WTC11 (cell line): ENCODE data around the gene ATP5MC2. TPM values are rescaled to one million over a fixed set of nuclear protein-coding genes. Genes with fewer than 3 reads are reported as not detected.

Experiments used
- ATAC-seq: fragments of 200-7000 bp; cut with Tn5 transposase; 2 replicates; pipeline ENCODE4 v1.10.0; 2021; ENCODE audit warnings: mild to moderate bottlenecking, moderate library complexity
- CTCF ChIA-PET: fragments of 300-600 bp; sonication (Branson Sonifier 250); formaldehyde crosslinking; loops from one replicate; lab custom pipeline; 2021; ENCODE audit warnings: antibody characterized with exemption; lab: Charles Lee
- POLR2A ChIA-PET: fragments of 350-600 bp; sonication (Branson Sonifier 250); formaldehyde crosslinking; loops from one replicate; lab custom pipeline; 2021; ENCODE audit warnings: antibody characterized with exemption; lab: Charles Lee
- DNase-seq: peaks from one replicate; pipeline ENCODE4 v3.0.0; 2021; ENCODE audit warnings: low spot score
- H3K27ac Mint-ChIP-seq: 2 replicates; pipeline ENCODE4 v1.8.0; 2021; ENCODE audit warnings: mixed read lengths
- H3K27me3 Mint-ChIP-seq: 2 replicates; pipeline ENCODE4 v1.8.0; 2021; ENCODE audit warnings: low read depth, mild to moderate bottlenecking, moderate library complexity, mixed read lengths
- H3K36me3 Mint-ChIP-seq: 2 replicates; pipeline ENCODE4 v1.8.0; 2021; ENCODE audit warnings: mixed read lengths
- H3K4me1 Mint-ChIP-seq: 2 replicates; pipeline ENCODE4 v1.8.0; 2022; ENCODE audit warnings: mixed read lengths
- H3K4me3 Mint-ChIP-seq: 2 replicates; pipeline ENCODE4 v1.8.0; 2021; ENCODE audit warnings: mild to moderate bottlenecking, moderate library complexity, mixed read lengths
- H3K9me3 Mint-ChIP-seq: 2 replicates; pipeline ENCODE4 v1.8.0; 2021; ENCODE audit warnings: mixed read lengths
- CBFB ChIP-seq: sonication (generic); formaldehyde crosslinking; IDR thresholded peaks from 2 replicates; pipeline ENCODE4 v1.8.1; 2022; ENCODE audit warnings: mild to moderate bottlenecking, low read depth, missing genetic modification reagents
- FOXP1 ChIP-seq: sonication (generic); formaldehyde crosslinking; IDR thresholded peaks from 2 replicates; pipeline ENCODE4 v1.8.0; 2022; ENCODE audit warnings: missing genetic modification reagents, mild to moderate bottlenecking, moderate library complexity, borderline replicate concordance
- GTF2I ChIP-seq: fragments of 250-450 bp; sonication (Bioruptor Pico); conservative IDR thresholded peaks from 2 replicates; pipeline ENCODE4 v1.4.0; 2021; ENCODE audit warnings: mild to moderate bottlenecking
- JUN ChIP-seq: sonication (generic); formaldehyde crosslinking; IDR thresholded peaks from 2 replicates; pipeline ENCODE4 v1.8.0; 2023; ENCODE audit warnings: mild to moderate bottlenecking, missing genetic modification reagents
- KAT7 ChIP-seq: sonication (generic); formaldehyde crosslinking; IDR thresholded peaks from 2 replicates; pipeline ENCODE4 v1.8.1; 2023; ENCODE audit warnings: missing genetic modification reagents, mild to moderate bottlenecking, borderline replicate concordance
- NFYB ChIP-seq: sonication (generic); formaldehyde crosslinking; conservative IDR thresholded peaks from 2 replicates; pipeline ENCODE4 v1.8.0; 2022; ENCODE audit warnings: low read depth, missing genetic modification reagents
- NR3C1 ChIP-seq: sonication (generic); formaldehyde crosslinking; conservative IDR thresholded peaks from 2 replicates; pipeline ENCODE4 v1.8.1; 2023; ENCODE audit warnings: low read depth, mild to moderate bottlenecking, missing genetic modification reagents
- PRDM15 ChIP-seq: sonication (generic); formaldehyde crosslinking; IDR thresholded peaks from 2 replicates; pipeline ENCODE4 v1.8.0; 2022; ENCODE audit warnings: missing genetic modification reagents
- PRRX2 ChIP-seq: fragments of 250-450 bp; sonication (Bioruptor Pico); IDR thresholded peaks from 2 replicates; pipeline ENCODE4 v1.8.0; 2021; ENCODE audit warnings: mild to moderate bottlenecking
- RORB ChIP-seq: fragments of 250-450 bp; sonication (Bioruptor Pico); IDR thresholded peaks from 2 replicates; pipeline ENCODE4 v1.9.0; 2021; ENCODE audit warnings: mild to moderate bottlenecking
- SMAD3 ChIP-seq: sonication (generic); formaldehyde crosslinking; IDR thresholded peaks from 2 replicates; pipeline ENCODE4 v1.8.0; 2022; ENCODE audit warnings: missing genetic modification reagents, mild to moderate bottlenecking, borderline replicate concordance
- TCF7 ChIP-seq: sonication (generic); formaldehyde crosslinking; IDR thresholded peaks from 2 replicates; pipeline ENCODE4 v1.8.0; 2022; ENCODE audit warnings: mild to moderate bottlenecking, low read depth, missing genetic modification reagents, moderate library complexity
- USF2 ChIP-seq: sonication (generic); formaldehyde crosslinking; IDR thresholded peaks from 2 replicates; pipeline ENCODE4 v1.8.1; 2023; ENCODE audit warnings: mild to moderate bottlenecking, missing genetic modification reagents, moderate library complexity
- ZNF423 ChIP-seq: fragments of 250-450 bp; sonication (Bioruptor Pico); IDR thresholded peaks from 2 replicates; pipeline ENCODE4 v2.1.2; 2022; ENCODE audit warnings: mild to moderate bottlenecking, moderate library complexity
- ZNF532 ChIP-seq: fragments of 250-450 bp; sonication (Bioruptor Pico); IDR thresholded peaks from 2 replicates; pipeline ENCODE4 v1.9.0; 2021; ENCODE audit warnings: mild to moderate bottlenecking, borderline replicate concordance
- total RNA-seq: library from RNA; stranded (reverse); gene quantifications from 3 replicates; pipeline ENCODE4 v1.2.3, GENCODE V29; 2021
- TF ChIP-seq, protein P1 (sequence below): sonication (generic); formaldehyde crosslinking; IDR thresholded peaks from 2 replicates; pipeline ENCODE4 v1.8.0; 2022; ENCODE audit warnings: mild to moderate bottlenecking, missing genetic modification reagents
- TF ChIP-seq, protein P2 (sequence below): fragments of 200-600 bp; IDR thresholded peaks from 2 replicates; pipeline ENCODE4 v1.8.0; 2022; ENCODE audit warnings: antibody characterized with exemption

Gene ATP5MC2
- total RNA-seq, 1 experiment from 2014 or later: 411 TPM

- ChIA-PET POLR2A (no interaction called here), CTCF (interaction anchor here (0.8 to 8.4 kb wide), 5 partner anchors 20 to 188 kb away, joined by 3 to 232 read pairs (median 7); partner anchors contain the start of gene ATP5MC2)
- peaks cover 4% of the 10 kb centered on the region; the same call in 1 of the 2 replicates for H3K9me3 Mint-ChIP-seq
- H3K4me1 Mint-ChIP-seq: peaks cover 35% of the 10 kb centered on the region
- peak overlapping the region; percentile 100 for H3K27ac Mint-ChIP-seq
- peak; percentile 74 for DNase-seq
- ATAC-seq: peak; percentile 94
- H3K4me3 Mint-ChIP-seq: peak overlapping the region; percentile 78
- no peaks in the 10 kb centered on the region for H3K36me3 Mint-ChIP-seq
- TF ChIP-seq TCF7 (CRISPR knock-in tag): no peak
- no peak for TF ChIP-seq ZNF532 (CRISPR knock-in tag)
- 0 out of 2 replicates have a peak, but pooled peaks have one; percentile 9 for TF ChIP-seq PRDM15
- no peak for TF ChIP-seq GTF2I (CRISPR knock-in tag)
- peak; percentile 27; the same call in 1 of the 2 replicates for TF ChIP-seq NFYB (CRISPR knock-in tag)
- TF ChIP-seq, protein P1, sequence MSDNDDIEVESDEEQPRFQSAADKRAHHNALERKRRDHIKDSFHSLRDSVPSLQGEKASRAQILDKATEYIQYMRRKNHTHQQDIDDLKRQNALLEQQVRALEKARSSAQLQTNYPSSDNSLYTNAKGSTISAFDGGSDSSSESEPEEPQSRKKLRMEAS (CRISPR knock-in tag): 0 out of 2 replicates have a peak, but pooled peaks have one; percentile 22
- TF ChIP-seq, protein P2, sequence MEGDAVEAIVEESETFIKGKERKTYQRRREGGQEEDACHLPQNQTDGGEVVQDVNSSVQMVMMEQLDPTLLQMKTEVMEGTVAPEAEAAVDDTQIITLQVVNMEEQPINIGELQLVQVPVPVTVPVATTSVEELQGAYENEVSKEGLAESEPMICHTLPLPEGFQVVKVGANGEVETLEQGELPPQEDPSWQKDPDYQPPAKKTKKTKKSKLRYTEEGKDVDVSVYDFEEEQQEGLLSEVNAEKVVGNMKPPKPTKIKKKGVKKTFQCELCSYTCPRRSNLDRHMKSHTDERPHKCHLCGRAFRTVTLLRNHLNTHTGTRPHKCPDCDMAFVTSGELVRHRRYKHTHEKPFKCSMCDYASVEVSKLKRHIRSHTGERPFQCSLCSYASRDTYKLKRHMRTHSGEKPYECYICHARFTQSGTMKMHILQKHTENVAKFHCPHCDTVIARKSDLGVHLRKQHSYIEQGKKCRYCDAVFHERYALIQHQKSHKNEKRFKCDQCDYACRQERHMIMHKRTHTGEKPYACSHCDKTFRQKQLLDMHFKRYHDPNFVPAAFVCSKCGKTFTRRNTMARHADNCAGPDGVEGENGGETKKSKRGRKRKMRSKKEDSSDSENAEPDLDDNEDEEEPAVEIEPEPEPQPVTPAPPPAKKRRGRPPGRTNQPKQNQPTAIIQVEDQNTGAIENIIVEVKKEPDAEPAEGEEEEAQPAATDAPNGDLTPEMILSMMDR: no peak
- peaks cover 59% of the 10 kb centered on the region for H3K27me3 Mint-ChIP-seq
Measured at GRCh38 chr12:53696285-53696654, 20.4 kb upstream of the ATP5MC2 start.

DNA sequence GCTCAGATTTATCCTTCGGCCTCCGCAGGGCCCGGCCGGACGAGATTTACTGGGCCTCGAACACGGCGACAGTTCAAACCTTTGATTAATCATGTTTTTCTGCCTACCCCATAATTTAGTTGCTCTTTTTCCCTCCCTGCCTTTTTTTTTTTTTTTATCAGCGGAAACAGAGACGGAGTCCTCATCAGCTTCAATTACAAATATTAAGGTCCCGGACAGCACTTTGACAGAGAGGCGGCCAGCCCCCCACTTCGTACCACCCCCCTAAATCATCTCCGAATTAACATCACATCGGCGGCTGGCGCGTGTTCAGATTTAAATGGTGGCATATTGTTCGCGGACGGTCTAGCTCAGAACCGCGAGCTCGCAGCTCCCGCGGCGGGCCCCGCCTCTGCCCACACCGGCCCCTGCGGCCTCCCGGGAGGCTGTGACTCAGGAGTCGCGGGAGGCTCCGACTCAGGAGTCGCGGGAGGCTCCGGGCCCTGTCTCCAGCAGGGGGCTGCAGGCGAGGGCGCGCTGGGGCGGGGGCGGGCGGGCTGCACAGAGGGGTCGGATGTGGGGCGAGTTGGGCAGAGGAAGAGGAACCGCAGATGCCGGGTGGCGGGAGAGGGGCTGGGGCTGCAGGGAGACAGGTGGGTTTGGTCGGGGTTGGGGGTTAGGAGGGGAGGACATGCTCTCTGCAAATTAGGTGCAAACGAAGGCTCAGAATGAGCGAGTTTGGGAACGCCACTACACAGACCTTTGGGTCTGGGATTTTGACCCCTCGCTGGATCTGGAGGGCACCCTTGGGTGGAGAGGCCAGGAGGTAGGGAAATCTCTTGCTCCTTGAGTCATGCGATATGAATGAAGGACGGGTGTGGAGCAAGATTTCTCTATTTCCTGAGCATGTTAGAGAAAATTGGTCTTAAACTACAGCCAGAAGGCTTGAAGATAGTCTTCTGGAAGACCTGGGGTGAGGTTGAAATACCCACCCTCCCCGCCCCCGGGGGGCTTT is 19.6 kb upstream of the ATP5MC2 start:
- peak; percentile 16 for ATAC-seq
- no peaks in the 10 kb centered on the region for H3K36me3 Mint-ChIP-seq
- POLR2A ChIA-PET: interaction anchor here (0.9 kb wide), 2 partner anchors 51 to 243 kb away, joined by 3 read pairs; no protein-coding TSS in a partner anchor

More for the DNA sequence above, 19.6 kb upstream of the ATP5MC2 start:
- CTCF ChIA-PET: interaction anchor here (0.6 to 8.4 kb wide), 10 partner anchors 9 to 187 kb away, joined by 3 to 232 read pairs (median 6); partner anchors contain the start of gene ATP5MC2
- H3K4me3 Mint-ChIP-seq: peak overlapping the region; percentile 78
- peak; percentile 63 for DNase-seq
- H3K27ac Mint-ChIP-seq: peak overlapping the region; percentile 14; the same call in 1 of the 2 replicates
- peaks cover 4% of the 10 kb centered on the region; the same call in 1 of the 2 replicates for H3K9me3 Mint-ChIP-seq
- TF ChIP-seq JUN (no peak), NR3C1 (no peak), CBFB (CRISPR knock-in tag) (no peak), USF2 (CRISPR knock-in tag) (no peak), PRRX2 (CRISPR knock-in tag) (no peak), FOXP1 (CRISPR knock-in tag) (0 out of 2 replicates have a peak, but pooled peaks have one; percentile 20), RORB (CRISPR knock-in tag) (no peak), KAT7 (CRISPR knock-in tag) (0 out of 2 replicates have a peak, but pooled peaks have one; percentile 54), SMAD3 (no peak), ZNF423 (CRISPR knock-in tag) (peak; percentile 57)
- TF ChIP-seq, all 79 proteins: peak for 3
- Mint-ChIP-seq H3K4me1 (peaks cover 35% of the 10 kb centered on the region), H3K27me3 (peaks cover 52% of the 10 kb centered on the region)
